CD4-positive, CD25-positive, alpha-beta regulatory T cell (primary cell): ENCODE data around the gene CTNNA1. TPM values are rescaled to one million over a fixed set of nuclear protein-coding genes. Genes with fewer than 3 reads are reported as not detected.
"Not testable (repeated sequence)": the region's sequence is repeated elsewhere in the genome, so short reads cannot be mapped to it uniquely, and the experiment has no call there.

Experiments
- ATAC-seq, 2 donors: fragments of 150-1000 bp; cut with Tn5 transposase; one replicate each; pipeline ENCODE4 v1.10.0; 2021; ENCODE audit warnings: low read depth in 2 of 2, moderate number of reproducible peaks in 2 of 2, moderate library complexity in 1 of 2
- DNase-seq, 3 donors: peaks; one replicate each; pipeline versions ENCODE4 v3.0.0 to v3.0.0-alpha.2; 2012 to 2022; ENCODE audit warnings: mixed read lengths in 1 of 3
- H3K27ac ChIP-seq: one replicate; pipeline ENCODE4 v1.7.0; 2013; ENCODE audit warnings: mild to moderate bottlenecking, low read length; ENCODE audit not compliant: insufficient read depth, poor library complexity, severe bottlenecking
- H3K27me3 ChIP-seq: one replicate; pipeline ENCODE4 v1.7.0; 2013; ENCODE audit warnings: low read length; ENCODE audit not compliant: control insufficient read depth, insufficient read depth
- H3K36me3 ChIP-seq: one replicate; pipeline ENCODE4 v1.7.0; 2013; ENCODE audit warnings: mild to moderate bottlenecking, low read length, moderate library complexity; ENCODE audit not compliant: control insufficient read depth, insufficient read depth
- H3K4me1 ChIP-seq: 2 replicates; pipeline ENCODE4 v1.7.0; 2013; ENCODE audit warnings: mild to moderate bottlenecking, low read length; ENCODE audit not compliant: insufficient read depth, control insufficient read depth, poor library complexity, severe bottlenecking
- H3K4me3 ChIP-seq: one replicate; pipeline ENCODE4 v1.7.0; 2013; ENCODE audit warnings: low read depth, mild to moderate bottlenecking, low read length, moderate library complexity
- H3K9me3 ChIP-seq, 2 experiments: 1 replicate in 1 of 2; 2 replicates in 1 of 2; pipeline ENCODE4 v1.7.0; 2013; ENCODE audit warnings: low read length in 2 of 2, mild to moderate bottlenecking in 1 of 2, moderate library complexity in 1 of 2; ENCODE audit not compliant: control insufficient read depth in 2 of 2
- H3K27ac Mint-ChIP-seq, 3 donors: one replicate each; pipeline ENCODE4 v1.8.0; 2020 to 2022; ENCODE audit warnings: mild to moderate bottlenecking in 3 of 3, mixed read lengths in 3 of 3, moderate library complexity in 2 of 3
- H3K27me3 Mint-ChIP-seq: one replicate; pipeline ENCODE4 v1.8.0; 2022; ENCODE audit warnings: mild to moderate bottlenecking, mixed read lengths
- H3K36me3 Mint-ChIP-seq: one replicate; pipeline ENCODE4 v1.8.0; 2020; ENCODE audit warnings: mixed read lengths
- H3K4me1 Mint-ChIP-seq, 4 donors: one replicate each; pipeline ENCODE4 v1.8.0; 2020 to 2022; ENCODE audit warnings: mixed read lengths in 4 of 4, mild to moderate bottlenecking in 1 of 4
- H3K4me3 Mint-ChIP-seq, 4 donors: one replicate each; pipeline ENCODE4 v1.8.0; 2020 to 2022; ENCODE audit warnings: mild to moderate bottlenecking in 4 of 4, mixed read lengths in 4 of 4, moderate library complexity in 3 of 4
- H3K9me3 Mint-ChIP-seq, 7 donors: one replicate each; pipeline ENCODE4 v1.8.0; 2020 to 2022; ENCODE audit warnings: mixed read lengths in 7 of 7, mild to moderate bottlenecking in 3 of 7, moderate library complexity in 2 of 7
- polyA plus RNA-seq, 4 donors: library from polyadenylated mRNA; unstranded; fragments of 300-500 nt; fragmentation: Illumina TruSeq; gene quantifications; one replicate each; pipeline ENCODE4 v1.2.3, GENCODE V29; 2021
- total RNA-seq: library from RNA; stranded (reverse); gene quantifications from one replicate; pipeline ENCODE4 v1.2.3, GENCODE V29; 2022

CTNNA1 gene
- total RNA-seq (48.6 TPM), polyA plus RNA-seq (10 to 100 TPM in 3 of 4 donors, 1 to 10 TPM in 1; 8.9 to 24.0 (median 12.1) TPM)

DNA sequence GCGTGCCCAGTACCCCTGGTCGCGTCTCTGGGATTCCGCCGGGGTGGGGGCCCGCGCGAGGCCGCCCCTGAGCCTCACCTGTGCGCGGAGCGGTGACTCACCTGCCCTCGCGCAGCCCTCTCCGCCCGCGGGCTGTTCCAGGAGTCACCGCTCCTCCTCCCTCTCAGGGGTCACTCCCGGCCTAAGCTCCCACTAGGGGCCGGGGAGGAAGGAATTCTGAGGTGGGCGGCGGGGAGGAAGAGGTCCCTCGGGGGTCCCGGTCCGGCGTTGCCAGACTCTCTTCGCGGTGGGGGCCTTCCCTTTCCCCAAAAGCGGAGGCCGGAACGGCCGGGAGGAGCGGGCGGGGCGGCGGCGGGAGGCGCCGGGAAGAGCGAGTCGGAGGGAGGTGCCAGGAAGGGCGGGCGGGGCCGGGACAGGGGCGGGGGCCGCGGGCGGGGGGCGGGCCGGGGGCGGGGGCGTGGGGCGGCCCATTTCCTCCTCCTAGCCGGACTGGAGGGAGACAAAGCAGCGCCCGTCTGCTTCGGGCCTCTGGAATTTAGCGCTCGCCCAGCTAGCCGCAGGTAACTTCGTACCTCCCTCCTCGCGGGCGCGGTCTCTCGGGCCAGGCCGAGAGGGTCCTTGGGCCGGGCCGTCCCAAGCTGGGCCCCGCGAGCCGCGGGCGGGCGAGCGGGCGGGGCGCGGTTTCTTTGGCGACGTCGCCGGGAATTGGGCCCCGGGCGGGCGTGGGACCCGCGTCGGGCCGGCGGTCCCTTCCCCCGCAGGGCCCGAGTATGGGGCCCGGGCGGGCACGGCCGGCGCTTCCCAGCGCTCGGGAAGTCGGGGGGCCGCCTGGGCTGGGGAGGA lies at the start of gene CTNNA1:
CTNNA1 (plus strand) TSS at position 475 of the 843 bp plus-strand sequence. CDS start 28,500 bp downstream, outside the sequence.
- ATAC-seq (peak; percentile 58 to 68), DNase-seq (peak; percentile 34 to 58 (median 43))
- Mint-ChIP-seq H3K36me3 (peaks cover 9% of the 10 kb centered on the region), H3K9me3 (peaks cover 0 to 12% (median 0%) of the 10 kb centered on the region in 7 donors), H3K4me1 (peaks cover 14 to 42% (median 27%) of the 10 kb centered on the region in 4 donors), H3K27ac (peak within 1 kb of the TSS; percentile 61 to 78 (median 65)), H3K27me3 (peaks cover 21% of the 10 kb centered on the region), H3K4me3 (peak within 1 kb of the TSS; percentile 74 to 92 (median 87))
- no peaks in the 10 kb centered on the region for H3K36me3 ChIP-seq
- H3K27me3 ChIP-seq: no peaks in the 10 kb centered on the region
- H3K27ac ChIP-seq: no peak within 1 kb of the TSS
- peaks cover 21% of the 10 kb centered on the region for H3K4me1 ChIP-seq
- no peaks in the 10 kb centered on the region for H3K9me3 ChIP-seq
- peak within 1 kb of the TSS; percentile 71 for H3K4me3 ChIP-seq

- DNase-seq, ATAC-seq, H3K4me1 ChIP-seq, H3K9me3 ChIP-seq, H3K4me1 Mint-ChIP-seq, H3K27ac Mint-ChIP-seq, H3K36me3 ChIP-seq, H3K36me3 Mint-ChIP-seq, H3K9me3 Mint-ChIP-seq, H3K27ac ChIP-seq, H3K4me3 Mint-ChIP-seq, H3K4me3 ChIP-seq: not testable (repeated sequence)
- peaks cover 63% of the 10 kb centered on the region for H3K27me3 Mint-ChIP-seq
- peaks cover 16% of the 10 kb centered on the region for H3K27me3 ChIP-seq
These were observed 49.4 kb upstream of the CTNNA1 start for GRCh38 chr5:138703777-138704176.

- no peak overlapping the region for H3K4me3 ChIP-seq
- no peak overlapping the region for H3K27ac ChIP-seq
- no peak overlapping the region for H3K4me3 Mint-ChIP-seq
- H3K27ac Mint-ChIP-seq: no peak overlapping the region
- H3K27me3 ChIP-seq: peaks cover 13% of the 10 kb centered on the region
- no peaks in the 10 kb centered on the region for H3K36me3 ChIP-seq
- no peaks in the 10 kb centered on the region for H3K4me1 Mint-ChIP-seq
- H3K27me3 Mint-ChIP-seq: peaks cover 61% of the 10 kb centered on the region
- no peak for DNase-seq
- peaks cover 0 to 2% (median 0%) of the 10 kb centered on the region in 7 donors for H3K9me3 Mint-ChIP-seq
- no peaks in the 10 kb centered on the region for H3K9me3 ChIP-seq
- no peak for ATAC-seq
- H3K4me1 ChIP-seq: no peaks in the 10 kb centered on the region
- no peaks in the 10 kb centered on the region for H3K36me3 Mint-ChIP-seq
These were observed 48.2 kb upstream of the CTNNA1 start for GRCh38 chr5:138705007-138705406.

- Histone ChIP-seq H3K27ac (no peak overlapping the region), H3K27me3 (peaks cover 13% of the 10 kb centered on the region), H3K36me3 (no peaks in the 10 kb centered on the region), H3K4me3 (no peak overlapping the region), H3K9me3 (no peaks in the 10 kb centered on the region), H3K4me1 (no peaks in the 10 kb centered on the region)
- Mint-ChIP-seq H3K9me3 (peaks cover 0 to 2% (median 0%) of the 10 kb centered on the region in 7 donors), H3K27ac (no peak overlapping the region), H3K4me3 (no peak overlapping the region), H3K36me3 (no peaks in the 10 kb centered on the region), H3K4me1 (no peaks in the 10 kb centered on the region), H3K27me3 (peaks cover 57% of the 10 kb centered on the region)
- no peak for ATAC-seq
- DNase-seq: no peak
These were observed 47.7 kb upstream of the CTNNA1 start for GRCh38 chr5:138705567-138705966.

DNA sequence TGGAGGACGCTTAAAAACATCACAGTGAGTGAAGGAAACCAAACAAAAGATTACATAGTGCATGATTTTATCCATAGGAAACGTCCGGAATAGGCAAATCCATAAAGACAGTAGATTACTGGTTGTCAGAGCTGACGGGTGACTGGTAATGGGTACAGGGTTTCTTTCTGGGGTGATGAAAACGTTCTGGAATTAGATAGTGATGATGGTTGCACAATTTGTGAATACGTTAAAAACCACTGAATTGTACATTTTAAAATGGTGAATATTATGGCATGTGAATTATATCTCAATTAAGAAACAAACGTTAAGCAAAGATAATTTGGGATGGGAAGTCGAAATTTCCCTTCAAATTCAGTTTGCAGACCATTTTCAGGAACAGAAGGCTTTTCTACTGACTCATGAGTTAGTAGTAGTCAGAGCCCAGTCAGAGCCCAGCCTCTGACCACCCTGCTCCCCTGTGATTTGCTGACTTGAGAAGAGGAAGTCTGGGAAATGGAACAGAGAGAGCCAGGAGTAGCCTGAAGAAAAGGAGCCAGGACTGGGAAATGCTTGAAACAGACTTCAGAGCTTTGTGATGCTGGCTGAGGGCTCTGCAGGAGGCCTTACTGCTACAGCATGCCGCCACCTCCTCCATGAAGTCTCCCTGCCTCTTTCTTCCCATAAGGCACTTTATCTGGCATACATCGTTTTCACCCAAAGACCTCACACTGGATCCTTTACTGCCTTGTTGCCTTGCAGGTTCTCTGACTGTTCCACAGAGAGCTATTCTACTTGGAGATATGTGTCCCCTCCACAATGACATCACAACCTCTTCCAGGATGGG lies 46.4 kb upstream of the CTNNA1 start:
- Histone ChIP-seq H3K27ac (no peak overlapping the region), H3K27me3 (peaks cover 10% of the 10 kb centered on the region), H3K9me3 (no peaks in the 10 kb centered on the region), H3K4me1 (no peaks in the 10 kb centered on the region), H3K36me3 (no peaks in the 10 kb centered on the region), H3K4me3 (no peak overlapping the region)
- no peaks in the 10 kb centered on the region for H3K36me3 Mint-ChIP-seq
- ATAC-seq: no peak
- no peak overlapping the region for H3K27ac Mint-ChIP-seq
- no peaks in the 10 kb centered on the region for H3K4me1 Mint-ChIP-seq
- H3K27me3 Mint-ChIP-seq: peaks cover 59% of the 10 kb centered on the region
- no peak overlapping the region for H3K4me3 Mint-ChIP-seq
- H3K9me3 Mint-ChIP-seq: peaks cover 0 to 2% (median 0%) of the 10 kb centered on the region in 7 donors
- no peak for DNase-seq

GRCh38 chr5:138708791-138709190 lies 44.4 kb upstream of the CTNNA1 start:
- ATAC-seq: no peak
- Histone ChIP-seq H3K4me3 (no peak overlapping the region), H3K36me3 (no peaks in the 10 kb centered on the region), H3K9me3 (no peaks in the 10 kb centered on the region), H3K27me3 (peaks cover 9% of the 10 kb centered on the region), H3K4me1 (no peaks in the 10 kb centered on the region), H3K27ac (no peak overlapping the region)
- Mint-ChIP-seq H3K4me1 (no peaks in the 10 kb centered on the region), H3K27me3 (peaks cover 50% of the 10 kb centered on the region), H3K4me3 (no peak overlapping the region), H3K36me3 (no peaks in the 10 kb centered on the region), H3K27ac (no peak overlapping the region), H3K9me3 (peaks cover 0 to 3% (median 0%) of the 10 kb centered on the region in 7 donors)
- DNase-seq: no peak

DNA sequence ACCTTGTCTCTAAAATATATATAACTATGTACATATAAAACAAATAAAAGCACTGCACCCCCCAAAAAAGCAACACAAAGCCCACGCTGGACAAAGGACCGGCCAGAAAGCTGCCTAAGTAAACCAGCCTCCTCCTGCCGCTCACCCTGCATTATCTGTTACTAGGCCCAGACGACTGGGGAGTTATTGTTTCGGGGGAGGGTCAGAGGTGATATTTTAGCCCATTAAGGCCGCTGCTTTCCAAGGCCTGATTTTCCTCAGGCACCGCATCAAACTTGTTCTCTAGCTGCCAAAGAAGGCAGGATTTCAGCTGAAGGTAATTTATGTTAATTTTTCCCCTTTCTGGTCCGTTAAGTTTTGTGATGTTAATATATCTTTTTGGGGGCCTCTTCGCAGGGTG lies 44.0 kb upstream of the CTNNA1 start:
- Mint-ChIP-seq H3K9me3 (peaks cover 0 to 3% (median 0%) of the 10 kb centered on the region in 7 donors), H3K4me3 (no peak overlapping the region), H3K4me1 (no peaks in the 10 kb centered on the region), H3K27me3 (peaks cover 50% of the 10 kb centered on the region), H3K36me3 (no peaks in the 10 kb centered on the region), H3K27ac (no peak overlapping the region)
- Histone ChIP-seq H3K4me1 (no peaks in the 10 kb centered on the region), H3K9me3 (no peaks in the 10 kb centered on the region), H3K27me3 (peaks cover 9% of the 10 kb centered on the region), H3K27ac (no peak overlapping the region), H3K36me3 (no peaks in the 10 kb centered on the region), H3K4me3 (no peak overlapping the region)
- ATAC-seq (no peak), DNase-seq (no peak)
